NCI-H128 (cell line): ENCODE data around the gene YPEL3.
"Not testable (repeated sequence)": the region's sequence is repeated elsewhere in the genome, so short reads cannot be mapped to it uniquely, and the experiment has no call there.

Experiments
- DNase-seq: peaks from one replicate; lab custom pipeline; 2025; ENCODE audit not compliant: unreplicated experiment; lab: John Stamatoyannopoulos, UW

YPEL3 gene

GRCh38 chr16:30117768-30118167 is 21.8 kb upstream of the YPEL3 start:
- DNase-seq = no peak

GRCh38 chr16:30116291-30117207 is 20.5 kb upstream of the YPEL3 start:
- DNase-seq = no peak

- no peak for DNase-seq
These were observed 19.2 kb upstream of the YPEL3 start for GRCh38 chr16:30115238-30115637.

- not testable (repeated sequence) for DNase-seq
These were observed 18.8 kb upstream of the YPEL3 start for GRCh38 chr16:30114833-30115232.

GRCh38 chr16:30114411-30114810 is 18.4 kb upstream of the YPEL3 start:
- DNase-seq = no peak

GRCh38 chr16:30113711-30114333 is 17.8 kb upstream of the YPEL3 start:
- no peak for DNase-seq

GRCh38 chr16:30113031-30113710 is 17.2 kb upstream of the YPEL3 start, which contains the start of gene GDPD3:
GDPD3 (minus strand) TSS chr16:30113537; CDS start chr16:30113478, 59 bp downstream.
- DNase-seq = no peak

- DNase-seq = no peak
These were observed 16.4 kb upstream of the YPEL3 start for GRCh38 chr16:30112197-30113030.

GRCh38 chr16:30110661-30111060 is 14.6 kb upstream of the YPEL3 start:
- no peak for DNase-seq

GRCh38 chr16:30108059-30108850 is 12.2 kb upstream of the YPEL3 start:
- DNase-seq = no peak

- DNase-seq = no peak
These were observed 8.5 kb upstream of the YPEL3 start for GRCh38 chr16:30104492-30104891.

GRCh38 chr16:30104090-30104489 is 8.1 kb upstream of the YPEL3 start:
- DNase-seq = no peak

GRCh38 chr16:30096862-30097563 is 1.0 kb upstream of the YPEL3 start:
- no peak for DNase-seq

- no peak for DNase-seq
These were observed 591 bp downstream of the YPEL3 start for GRCh38 chr16:30095166-30096078.

GRCh38 chr16:30094541-30095165 is 1.4 kb downstream of the YPEL3 start:
- DNase-seq = no peak

GRCh38 chr16:30092373-30093010 is 3.5 kb downstream of the YPEL3 start:
- DNase-seq = no peak
